Type B pancreatic cell (in vitro differentiated cells): ENCODE data around the gene MARCHF2. TPM values are rescaled to one million over a fixed set of nuclear protein-coding genes. Genes with fewer than 3 reads are reported as not detected.

ENCODE experiments used
- DNase-seq: peaks from one replicate; pipeline ENCODE4 v3.0.0; 2021; ENCODE audit warnings: mixed read lengths; ENCODE audit not compliant: unreplicated experiment; ENCODE audit errors: extremely low spot score
- H3K27ac Mint-ChIP-seq: 2 replicates; pipeline ENCODE4 v1.8.0; 2021; ENCODE audit warnings: mild to moderate bottlenecking, mixed read lengths
- H3K27me3 Mint-ChIP-seq: 2 replicates; pipeline ENCODE4 v1.8.0; 2021; ENCODE audit warnings: mixed read lengths
- H3K36me3 Mint-ChIP-seq: 2 replicates; pipeline ENCODE4 v1.8.0; 2021; ENCODE audit warnings: mixed read lengths
- H3K4me1 Mint-ChIP-seq: one replicate; pipeline ENCODE4 v1.8.0; 2021; ENCODE audit warnings: mixed read lengths; ENCODE audit not compliant: unreplicated experiment
- H3K4me3 Mint-ChIP-seq: 2 replicates; pipeline ENCODE4 v1.8.0; 2021; ENCODE audit warnings: mild to moderate bottlenecking, mixed read lengths
- H3K9me3 Mint-ChIP-seq: 2 replicates; pipeline ENCODE4 v1.8.0; 2021; ENCODE audit warnings: mixed read lengths
- total RNA-seq: library from RNA; stranded (reverse); gene quantifications from 2 replicates; pipeline ENCODE4 v1.2.1, GENCODE V29; 2021; ENCODE audit warnings: low replicate concordance
- TF ChIP-seq, protein P1 (sequence below): fragments of 200-600 bp; sonication (generic); conservative IDR thresholded peaks from 2 replicates; pipeline ENCODE4 v1.5.0; 2021; ENCODE audit warnings: antibody characterized with exemption, mild to moderate bottlenecking

The MARCHF2 gene
- total RNA-seq, 1 donor from 2014 or later: 15.5 TPM

GRCh38 chr19:8457209-8457608, 44.1 kb downstream of the MARCHF2 start:
- Mint-ChIP-seq H3K4me3 (no peak overlapping the region), H3K27me3 (no peaks in the 10 kb centered on the region), H3K4me1 (peaks cover 72% of the 10 kb centered on the region), H3K9me3 (no peaks in the 10 kb centered on the region), H3K36me3 (peaks cover 29% of the 10 kb centered on the region), H3K27ac (no peak overlapping the region)
- DNase-seq: no peak
- TF ChIP-seq, protein P1, sequence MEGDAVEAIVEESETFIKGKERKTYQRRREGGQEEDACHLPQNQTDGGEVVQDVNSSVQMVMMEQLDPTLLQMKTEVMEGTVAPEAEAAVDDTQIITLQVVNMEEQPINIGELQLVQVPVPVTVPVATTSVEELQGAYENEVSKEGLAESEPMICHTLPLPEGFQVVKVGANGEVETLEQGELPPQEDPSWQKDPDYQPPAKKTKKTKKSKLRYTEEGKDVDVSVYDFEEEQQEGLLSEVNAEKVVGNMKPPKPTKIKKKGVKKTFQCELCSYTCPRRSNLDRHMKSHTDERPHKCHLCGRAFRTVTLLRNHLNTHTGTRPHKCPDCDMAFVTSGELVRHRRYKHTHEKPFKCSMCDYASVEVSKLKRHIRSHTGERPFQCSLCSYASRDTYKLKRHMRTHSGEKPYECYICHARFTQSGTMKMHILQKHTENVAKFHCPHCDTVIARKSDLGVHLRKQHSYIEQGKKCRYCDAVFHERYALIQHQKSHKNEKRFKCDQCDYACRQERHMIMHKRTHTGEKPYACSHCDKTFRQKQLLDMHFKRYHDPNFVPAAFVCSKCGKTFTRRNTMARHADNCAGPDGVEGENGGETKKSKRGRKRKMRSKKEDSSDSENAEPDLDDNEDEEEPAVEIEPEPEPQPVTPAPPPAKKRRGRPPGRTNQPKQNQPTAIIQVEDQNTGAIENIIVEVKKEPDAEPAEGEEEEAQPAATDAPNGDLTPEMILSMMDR: peak; percentile 51

GRCh38 chr19:8457827-8458226, 44.7 kb downstream of the MARCHF2 start:
- Mint-ChIP-seq H3K4me1 (peaks cover 76% of the 10 kb centered on the region), H3K27ac (no peak overlapping the region), H3K36me3 (peaks cover 26% of the 10 kb centered on the region), H3K27me3 (no peaks in the 10 kb centered on the region), H3K4me3 (no peak overlapping the region), H3K9me3 (no peaks in the 10 kb centered on the region)
- DNase-seq: no peak
- TF ChIP-seq, protein P1: no peak

DNA sequence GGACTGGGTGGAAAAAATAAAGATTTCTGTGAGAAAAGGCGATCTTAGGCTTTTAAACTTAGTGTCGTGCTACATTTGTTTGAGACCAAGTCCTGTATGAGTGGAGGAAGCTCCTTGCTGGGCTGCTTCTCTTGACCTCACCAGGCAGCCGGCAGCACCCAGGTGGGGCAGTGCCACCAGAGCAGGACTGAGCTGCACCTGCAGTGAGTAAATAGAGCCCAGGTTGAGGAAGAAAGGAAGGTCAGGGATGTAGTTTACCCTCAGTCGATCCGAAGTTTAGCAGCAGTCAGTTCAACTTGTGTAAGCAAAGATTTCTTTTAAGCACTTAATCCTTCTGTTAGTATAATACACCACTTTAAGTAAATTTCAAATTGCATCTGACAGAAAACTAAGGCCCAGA, 45.3 kb downstream of the MARCHF2 start:
- TF ChIP-seq, protein P1: no peak
- DNase-seq: no peak
- peaks cover 74% of the 10 kb centered on the region for H3K4me1 Mint-ChIP-seq
- H3K4me3 Mint-ChIP-seq: peak overlapping the region; percentile 38
- H3K36me3 Mint-ChIP-seq: peaks cover 31% of the 10 kb centered on the region
- H3K27me3 Mint-ChIP-seq: no peaks in the 10 kb centered on the region
- H3K9me3 Mint-ChIP-seq: no peaks in the 10 kb centered on the region
- peak overlapping the region; percentile 28 for H3K27ac Mint-ChIP-seq

GRCh38 chr19:8459095-8459494, 46.0 kb downstream of the MARCHF2 start:
- Mint-ChIP-seq H3K9me3 (no peaks in the 10 kb centered on the region), H3K27ac (peak overlapping the region; percentile 79), H3K4me3 (no peak overlapping the region), H3K4me1 (peaks cover 70% of the 10 kb centered on the region), H3K27me3 (no peaks in the 10 kb centered on the region), H3K36me3 (peaks cover 34% of the 10 kb centered on the region)
- TF ChIP-seq, protein P1: no peak
- DNase-seq: no peak

DNA sequence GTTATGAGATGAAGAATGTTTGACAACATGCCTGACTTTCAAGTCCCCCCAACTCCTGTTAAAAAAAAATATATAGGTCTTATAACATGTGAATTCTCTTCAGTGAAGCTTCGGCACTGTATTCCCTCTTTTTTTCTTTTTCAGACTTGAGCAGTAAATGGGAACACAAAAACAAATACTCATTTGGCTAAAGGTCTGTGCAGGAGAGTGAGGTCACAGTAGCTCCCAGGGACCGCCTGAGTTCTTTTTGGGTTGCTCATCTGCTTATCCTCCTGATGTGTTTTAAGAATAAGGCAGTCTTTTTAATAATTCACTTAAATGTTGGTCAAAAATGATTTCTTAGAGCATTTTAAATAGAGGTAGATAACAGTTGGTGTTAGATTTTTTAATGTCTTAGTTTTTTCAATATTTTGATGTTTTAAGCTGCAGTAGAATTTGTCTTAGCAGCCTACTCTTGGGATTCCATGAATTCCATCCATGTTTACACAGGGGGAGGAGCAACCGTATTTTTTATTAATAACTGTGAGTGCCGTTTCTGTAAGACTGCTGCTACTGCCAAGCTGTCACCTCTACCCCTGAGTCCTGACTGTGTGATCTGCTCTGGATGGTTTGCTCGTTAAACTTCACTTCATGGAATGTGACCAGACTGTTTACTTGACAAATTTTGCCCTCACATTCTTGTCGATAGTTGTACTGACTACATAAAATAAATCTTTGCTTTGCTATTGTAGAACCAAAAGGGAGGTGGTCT, 46.6 kb downstream of the MARCHF2 start:
- peak overlapping the region; percentile 79 for H3K27ac Mint-ChIP-seq
- no peak for DNase-seq

More for the DNA sequence above, 46.6 kb downstream of the MARCHF2 start:
- H3K4me1 Mint-ChIP-seq: peaks cover 64% of the 10 kb centered on the region
- peak overlapping the region; percentile 65 for H3K4me3 Mint-ChIP-seq
- TF ChIP-seq, protein P1: no peak
- no peaks in the 10 kb centered on the region for H3K27me3 Mint-ChIP-seq
- no peaks in the 10 kb centered on the region for H3K9me3 Mint-ChIP-seq
- H3K36me3 Mint-ChIP-seq: peaks cover 36% of the 10 kb centered on the region
